Measurements from ENCODE around the gene CCRL2.

The CCRL2 gene

DNA sequence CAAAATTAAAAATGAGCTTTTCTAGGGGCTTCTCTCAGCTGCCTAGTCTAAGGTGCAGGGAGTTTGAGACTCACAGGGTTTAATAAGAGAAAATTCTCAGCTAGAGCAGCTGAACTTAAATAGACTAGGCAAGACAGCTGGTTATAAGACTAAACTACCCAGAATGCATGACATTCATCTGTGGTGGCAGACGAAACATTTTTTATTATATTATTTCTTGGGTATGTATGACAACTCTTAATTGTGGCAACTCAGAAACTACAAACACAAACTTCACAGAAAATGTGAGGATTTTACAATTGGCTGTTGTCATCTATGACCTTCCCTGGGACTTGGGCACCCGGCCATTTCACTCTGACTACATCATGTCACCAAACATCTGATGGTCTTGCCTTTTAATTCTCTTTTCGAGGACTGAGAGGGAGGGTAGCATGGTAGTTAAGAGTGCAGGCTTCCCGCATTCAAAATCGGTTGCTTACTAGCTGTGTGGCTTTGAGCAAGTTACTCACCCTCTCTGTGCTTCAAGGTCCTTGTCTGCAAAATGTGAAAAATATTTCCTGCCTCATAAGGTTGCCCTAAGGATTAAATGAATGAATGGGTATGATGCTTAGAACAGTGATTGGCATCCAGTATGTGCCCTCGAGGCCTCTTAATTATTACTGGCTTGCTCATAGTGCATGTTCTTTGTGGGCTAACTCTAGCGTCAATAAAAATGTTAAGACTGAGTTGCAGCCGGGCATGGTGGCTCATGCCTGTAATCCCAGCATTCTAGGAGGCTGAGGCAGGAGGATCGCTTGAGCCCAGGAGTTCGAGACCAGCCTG, 35.3 kb upstream of the CCRL2 start:
- Histone ChIP-seq H3K4me3 (ENCODE audit: insufficient read length, low read depth) (no peak overlapping the region), H3K4me1 (ENCODE audit: insufficient read depth, insufficient read length) (no peaks in the 10 kb centered on the region), H3K9me3 (ENCODE audit: insufficient read depth, low read length) (no peaks in the 10 kb centered on the region), H3K27me3 (ENCODE audit: insufficient read depth, insufficient read length) (no peaks in the 10 kb centered on the region), H3K36me3 (ENCODE audit: insufficient read depth, insufficient read length, low read length) (no peaks in the 10 kb centered on the region), H3K9ac (ENCODE audit: insufficient read length, low read depth) (no peak overlapping the region)
- DNase-seq (ENCODE audit: low read depth, low spot score), result no peak
- TF ChIP-seq SUZ12 (IDR thresholded peaks at IDR 0.05; ENCODE audit: extremely low read depth, insufficient read depth, insufficient read length) (no peak), YY1 (IDR thresholded peaks at IDR 0.05; ENCODE audit: insufficient read depth, insufficient read length) (no peak), ZNF274 (IDR thresholded peaks at IDR 0.05; ENCODE audit: low read depth, low read length) (no peak)

DNA sequence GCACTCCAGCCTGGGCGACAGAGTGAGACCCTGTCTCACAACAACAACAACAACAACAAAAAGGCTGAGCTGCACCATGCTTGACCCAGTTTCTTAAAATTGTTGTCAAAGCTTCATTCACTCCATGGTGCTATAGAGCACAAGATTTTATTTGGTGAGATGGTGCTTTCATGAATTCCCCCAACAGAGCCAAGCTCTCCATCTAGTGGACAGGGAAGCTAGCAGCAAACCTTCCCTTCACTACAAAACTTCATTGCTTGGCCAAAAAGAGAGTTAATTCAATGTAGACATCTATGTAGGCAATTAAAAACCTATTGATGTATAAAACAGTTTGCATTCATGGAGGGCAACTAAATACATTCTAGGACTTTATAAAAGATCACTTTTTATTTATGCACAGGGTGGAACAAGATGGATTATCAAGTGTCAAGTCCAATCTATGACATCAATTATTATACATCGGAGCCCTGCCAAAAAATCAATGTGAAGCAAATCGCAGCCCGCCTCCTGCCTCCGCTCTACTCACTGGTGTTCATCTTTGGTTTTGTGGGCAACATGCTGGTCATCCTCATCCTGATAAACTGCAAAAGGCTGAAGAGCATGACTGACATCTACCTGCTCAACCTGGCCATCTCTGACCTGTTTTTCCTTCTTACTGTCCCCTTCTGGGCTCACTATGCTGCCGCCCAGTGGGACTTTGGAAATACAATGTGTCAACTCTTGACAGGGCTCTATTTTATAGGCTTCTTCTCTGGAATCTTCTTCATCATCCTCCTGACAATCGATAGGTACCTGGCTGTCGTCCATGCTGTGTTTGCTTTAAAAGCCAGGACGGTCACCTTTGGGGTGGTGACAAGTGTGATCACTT, 34.3 kb upstream of the CCRL2 start:
- TF ChIP-seq YY1 (IDR thresholded peaks at IDR 0.05; ENCODE audit: insufficient read depth, insufficient read length) (no peak), SUZ12 (IDR thresholded peaks at IDR 0.05; ENCODE audit: extremely low read depth, insufficient read depth, insufficient read length) (no peak), ZNF274 (IDR thresholded peaks at IDR 0.05; ENCODE audit: low read depth, low read length) (no peak)
- H3K4me3 ChIP-seq (ENCODE audit: insufficient read length, low read depth), result no peak overlapping the region
- H3K9me3 ChIP-seq (ENCODE audit: insufficient read depth, low read length), result no peaks in the 10 kb centered on the region
- H3K36me3 ChIP-seq (ENCODE audit: insufficient read depth, insufficient read length, low read length), result no peaks in the 10 kb centered on the region
- no peak overlapping the region for H3K9ac ChIP-seq (ENCODE audit: insufficient read length, low read depth)
- no peaks in the 10 kb centered on the region for H3K27me3 ChIP-seq (ENCODE audit: insufficient read depth, insufficient read length)
- H3K4me1 ChIP-seq (ENCODE audit: insufficient read depth, insufficient read length), result no peaks in the 10 kb centered on the region
- no peak for DNase-seq (ENCODE audit: low read depth, low spot score)

DNA sequence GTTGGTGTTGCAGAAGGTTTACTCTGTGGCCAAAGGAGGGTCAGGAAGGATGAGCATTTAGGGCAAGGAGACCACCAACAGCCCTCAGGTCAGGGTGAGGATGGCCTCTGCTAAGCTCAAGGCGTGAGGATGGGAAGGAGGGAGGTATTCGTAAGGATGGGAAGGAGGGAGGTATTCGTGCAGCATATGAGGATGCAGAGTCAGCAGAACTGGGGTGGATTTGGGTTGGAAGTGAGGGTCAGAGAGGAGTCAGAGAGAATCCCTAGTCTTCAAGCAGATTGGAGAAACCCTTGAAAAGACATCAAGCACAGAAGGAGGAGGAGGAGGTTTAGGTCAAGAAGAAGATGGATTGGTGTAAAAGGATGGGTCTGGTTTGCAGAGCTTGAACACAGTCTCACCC, 32.3 kb upstream of the CCRL2 start:
- Histone ChIP-seq H3K4me1 (ENCODE audit: insufficient read depth, insufficient read length) (no peaks in the 10 kb centered on the region), H3K36me3 (ENCODE audit: insufficient read depth, insufficient read length, low read length) (no peaks in the 10 kb centered on the region), H3K9ac (ENCODE audit: insufficient read length, low read depth) (no peak overlapping the region), H3K9me3 (ENCODE audit: insufficient read depth, low read length) (no peaks in the 10 kb centered on the region), H3K4me3 (ENCODE audit: insufficient read length, low read depth) (no peak overlapping the region), H3K27me3 (ENCODE audit: insufficient read depth, insufficient read length) (no peaks in the 10 kb centered on the region)
- no peak for DNase-seq (ENCODE audit: low read depth, low spot score)
- no peak for TF ChIP-seq ZNF274 (IDR thresholded peaks at IDR 0.05; ENCODE audit: low read depth, low read length)
- no peak for TF ChIP-seq SUZ12 (IDR thresholded peaks at IDR 0.05; ENCODE audit: extremely low read depth, insufficient read depth, insufficient read length)
- TF ChIP-seq YY1 (IDR thresholded peaks at IDR 0.05; ENCODE audit: insufficient read depth, insufficient read length), result no peak

DNA sequence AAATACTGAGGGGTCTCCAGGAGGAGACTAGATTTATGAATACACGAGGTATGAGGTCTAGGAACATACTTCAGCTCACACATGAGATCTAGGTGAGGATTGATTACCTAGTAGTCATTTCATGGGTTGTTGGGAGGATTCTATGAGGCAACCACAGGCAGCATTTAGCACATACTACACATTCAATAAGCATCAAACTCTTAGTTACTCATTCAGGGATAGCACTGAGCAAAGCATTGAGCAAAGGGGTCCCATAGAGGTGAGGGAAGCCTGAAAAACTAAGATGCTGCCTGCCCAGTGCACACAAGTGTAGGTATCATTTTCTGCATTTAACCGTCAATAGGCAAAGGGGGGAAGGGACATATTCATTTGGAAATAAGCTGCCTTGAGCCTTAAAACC, 31.8 kb upstream of the CCRL2 start:
- no peak overlapping the region for H3K9ac ChIP-seq (ENCODE audit: insufficient read length, low read depth)
- H3K4me3 ChIP-seq (ENCODE audit: insufficient read length, low read depth), result no peak overlapping the region
- TF ChIP-seq ZNF274 (IDR thresholded peaks at IDR 0.05; ENCODE audit: low read depth, low read length), result no peak
- no peak for TF ChIP-seq YY1 (IDR thresholded peaks at IDR 0.05; ENCODE audit: insufficient read depth, insufficient read length)
- TF ChIP-seq SUZ12 (IDR thresholded peaks at IDR 0.05; ENCODE audit: extremely low read depth, insufficient read depth, insufficient read length), result no peak
- H3K36me3 ChIP-seq (ENCODE audit: insufficient read depth, insufficient read length, low read length), result no peaks in the 10 kb centered on the region
- no peak for DNase-seq (ENCODE audit: low read depth, low spot score)
- no peaks in the 10 kb centered on the region for H3K4me1 ChIP-seq (ENCODE audit: insufficient read depth, insufficient read length)
- no peaks in the 10 kb centered on the region for H3K27me3 ChIP-seq (ENCODE audit: insufficient read depth, insufficient read length)
- no peaks in the 10 kb centered on the region for H3K9me3 ChIP-seq (ENCODE audit: insufficient read depth, low read length)

DNA sequence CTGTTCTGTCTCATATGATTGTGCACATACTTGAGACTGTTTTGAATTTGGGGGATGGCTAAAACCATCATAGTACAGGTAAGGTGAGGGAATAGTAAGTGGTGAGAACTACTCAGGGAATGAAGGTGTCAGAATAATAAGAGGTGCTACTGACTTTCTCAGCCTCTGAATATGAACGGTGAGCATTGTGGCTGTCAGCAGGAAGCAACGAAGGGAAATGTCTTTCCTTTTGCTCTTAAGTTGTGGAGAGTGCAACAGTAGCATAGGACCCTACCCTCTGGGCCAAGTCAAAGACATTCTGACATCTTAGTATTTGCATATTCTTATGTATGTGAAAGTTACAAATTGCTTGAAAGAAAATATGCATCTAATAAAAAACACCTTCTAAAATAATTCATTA, 31.2 kb upstream of the CCRL2 start:
- H3K36me3 ChIP-seq (ENCODE audit: insufficient read depth, insufficient read length, low read length), result no peaks in the 10 kb centered on the region
- no peak overlapping the region for H3K4me3 ChIP-seq (ENCODE audit: insufficient read length, low read depth)
- no peak overlapping the region for H3K9ac ChIP-seq (ENCODE audit: insufficient read length, low read depth)
- TF ChIP-seq ZNF274 (IDR thresholded peaks at IDR 0.05; ENCODE audit: low read depth, low read length) (no peak), YY1 (IDR thresholded peaks at IDR 0.05; ENCODE audit: insufficient read depth, insufficient read length) (no peak), SUZ12 (IDR thresholded peaks at IDR 0.05; ENCODE audit: extremely low read depth, insufficient read depth, insufficient read length) (no peak)
- DNase-seq (ENCODE audit: low read depth, low spot score), result peak; percentile 28
- H3K27me3 ChIP-seq (ENCODE audit: insufficient read depth, insufficient read length), result no peaks in the 10 kb centered on the region
- H3K9me3 ChIP-seq (ENCODE audit: insufficient read depth, low read length), result no peaks in the 10 kb centered on the region
- peaks cover 4% of the 10 kb centered on the region for H3K4me1 ChIP-seq (ENCODE audit: insufficient read depth, insufficient read length)

DNA sequence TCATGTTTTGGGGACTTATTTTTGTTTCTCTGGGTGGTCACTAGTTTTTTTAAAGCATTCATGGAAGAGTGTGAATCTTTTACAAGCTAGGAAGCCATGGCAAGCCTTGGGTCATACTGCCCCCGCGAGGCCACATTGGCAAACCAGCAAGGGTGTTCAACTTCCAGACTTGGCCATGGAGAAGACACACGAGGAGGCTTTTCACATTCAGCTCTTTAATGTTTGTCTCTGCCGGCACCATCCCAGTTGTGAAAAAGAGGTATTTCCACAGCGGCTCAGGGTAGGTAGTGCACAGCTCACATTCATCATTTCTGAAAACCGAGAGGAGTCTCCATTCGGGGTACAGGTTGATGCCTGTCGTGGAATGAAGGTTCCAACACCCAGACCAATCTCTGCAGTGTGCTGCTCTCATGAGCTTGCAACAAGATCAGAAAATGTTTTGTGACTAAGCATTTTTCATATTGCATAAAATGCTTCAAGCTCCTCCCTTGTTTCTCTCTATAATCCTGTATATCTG, 28.6 kb upstream of the CCRL2 start:
- Histone ChIP-seq H3K4me1 (ENCODE audit: insufficient read depth, insufficient read length) (peaks cover 4% of the 10 kb centered on the region), H3K27me3 (ENCODE audit: insufficient read depth, insufficient read length) (no peaks in the 10 kb centered on the region), H3K4me3 (ENCODE audit: insufficient read length, low read depth) (no peak overlapping the region), H3K9ac (ENCODE audit: insufficient read length, low read depth) (no peak overlapping the region), H3K36me3 (ENCODE audit: insufficient read depth, insufficient read length, low read length) (no peaks in the 10 kb centered on the region), H3K9me3 (ENCODE audit: insufficient read depth, low read length) (no peaks in the 10 kb centered on the region)
- TF ChIP-seq YY1 (IDR thresholded peaks at IDR 0.05; ENCODE audit: insufficient read depth, insufficient read length) (no peak), ZNF274 (IDR thresholded peaks at IDR 0.05; ENCODE audit: low read depth, low read length) (no peak), SUZ12 (IDR thresholded peaks at IDR 0.05; ENCODE audit: extremely low read depth, insufficient read depth, insufficient read length) (no peak)
- DNase-seq (ENCODE audit: low read depth, low spot score), result peak; percentile 66

Measured in NT2/D1 (cell line).